CD1c-positive myeloid dendritic cell (primary cell): ENCODE results near the gene TBX5.

Experiments
- DNase-seq: peaks from one replicate; pipeline ENCODE4 v3.0.0-alpha.2; 2016; ENCODE audit errors: extremely low spot score

Gene TBX5

DNA sequence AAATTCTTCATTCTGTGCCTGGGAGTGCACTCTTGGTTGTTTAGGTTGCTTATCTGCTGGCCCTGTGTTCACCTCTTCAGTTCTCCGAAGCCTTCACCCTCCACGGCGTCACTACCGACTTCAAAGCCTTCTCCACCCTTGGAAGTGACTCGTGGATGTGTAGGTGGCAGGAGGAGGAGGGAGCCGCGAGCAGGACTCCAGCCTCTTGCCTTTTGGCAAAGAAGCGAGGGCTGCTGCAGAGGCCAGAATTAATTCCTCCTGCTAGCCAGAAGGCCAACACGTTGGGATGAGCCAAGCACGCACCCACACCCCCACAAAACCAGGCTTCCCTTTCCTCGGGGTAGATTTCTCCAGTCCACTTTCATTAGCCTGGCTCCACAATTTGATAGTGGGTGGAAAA is 86.5 kb downstream of the TBX5 start:
- DNase-seq = no peak

GRCh38 chr12:114318984-114319383 is 87.0 kb downstream of the TBX5 start:
- DNase-seq = no peak

- no peak for DNase-seq
Measured at GRCh38 chr12:114316076-114316475, 89.9 kb downstream of the TBX5 start.

GRCh38 chr12:114314974-114315720 is 90.8 kb downstream of the TBX5 start:
- DNase-seq = no peak

DNA sequence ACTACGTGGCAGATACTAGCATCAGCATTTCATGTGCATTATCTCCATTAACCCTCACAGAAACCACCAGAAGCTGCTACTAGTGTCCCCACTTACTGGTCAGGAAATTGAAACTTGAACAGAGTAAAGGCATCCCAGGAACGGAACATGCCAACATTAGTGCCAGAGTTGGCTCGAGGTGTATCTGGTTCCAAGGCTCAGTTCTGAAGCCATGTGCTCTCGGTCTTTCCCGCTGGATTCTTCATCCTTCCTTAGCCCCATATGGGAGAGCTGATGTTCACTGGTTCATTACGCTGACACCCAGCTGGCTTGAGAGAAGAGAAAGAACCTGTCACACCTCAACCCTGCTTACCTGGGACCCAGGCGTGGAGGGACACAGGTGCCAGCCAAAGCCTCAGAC is 91.5 kb downstream of the TBX5 start:
- no peak for DNase-seq

GRCh38 chr12:114313910-114314309 is 92.0 kb downstream of the TBX5 start:
- no peak for DNase-seq

GRCh38 chr12:114311974-114312373 is 94.0 kb downstream of the TBX5 start:
- DNase-seq = no peak

DNA sequence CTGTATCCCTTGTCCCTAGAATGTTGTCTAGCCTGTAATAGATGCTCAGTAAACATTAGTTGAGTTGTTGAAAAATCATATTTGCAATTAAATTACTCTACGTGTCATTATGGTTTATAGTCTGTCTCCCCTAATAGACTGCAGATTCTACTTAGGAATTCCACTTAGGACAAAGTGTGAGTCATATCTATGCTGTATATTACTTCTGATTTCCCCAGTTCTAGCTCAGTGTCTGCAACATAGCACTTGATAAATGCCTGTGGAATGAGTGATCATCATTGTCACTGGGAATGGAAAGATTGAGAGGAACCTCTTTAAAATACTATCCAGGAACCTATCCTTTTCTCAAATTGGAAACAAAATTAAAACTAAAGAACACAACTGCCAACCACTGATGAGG is 99.3 kb downstream of the TBX5 start:
- DNase-seq = no peak

- no peak for DNase-seq
Measured at GRCh38 chr12:114305446-114305845, 100.5 kb downstream of the TBX5 start.
